Mucosa of rectum (tissue), 2 donors: Measurements from ENCODE around the gene FOSB.
A peak's percentile ranks its signal among the peaks of the same experiment; 100 is the strongest.

Experiments
- H3K27ac ChIP-seq, 2 donors: one replicate each; pipeline ENCODE4 v1.7.0; 2013; ENCODE audit warnings: inconsistent platforms in 2 of 2, low read depth in 2 of 2, low read length in 2 of 2
- H3K27me3 ChIP-seq, 2 donors: one replicate each; pipeline ENCODE4 v1.7.0; 2013; ENCODE audit warnings: low read length in 2 of 2; ENCODE audit not compliant: control insufficient read depth in 2 of 2, insufficient read depth in 2 of 2
- H3K36me3 ChIP-seq, 2 donors: one replicate each; pipeline ENCODE4 v1.7.0; 2013; ENCODE audit warnings: low read length in 2 of 2; ENCODE audit not compliant: control insufficient read depth in 2 of 2, insufficient read depth in 2 of 2
- H3K4me1 ChIP-seq, 2 donors: one replicate each; pipeline ENCODE4 v1.7.0; 2013; ENCODE audit warnings: low read length in 2 of 2, mild to moderate bottlenecking in 1 of 2; ENCODE audit not compliant: control insufficient read depth in 2 of 2, insufficient read depth in 2 of 2
- H3K4me3 ChIP-seq, 2 donors: one replicate each; pipeline ENCODE4 v1.7.0; 2013; ENCODE audit warnings: low read length in 2 of 2
- H3K9ac ChIP-seq, 2 donors: one replicate each; pipeline ENCODE4 v1.7.0; 2013; ENCODE audit warnings: low read length in 2 of 2, low read depth in 1 of 2, mild to moderate bottlenecking in 1 of 2
- H3K9me3 ChIP-seq, 2 donors: one replicate each; pipeline ENCODE4 v1.7.0; 2013; ENCODE audit warnings: low read length in 2 of 2; ENCODE audit not compliant: control insufficient read depth in 2 of 2
- donor health status: healthy.
- donor health status: Normal muscosa, but diverticular disease.

The FOSB gene

GRCh38 chr19:45440873-45441654 lies 26.7 kb upstream of the FOSB start:
- H3K9me3 ChIP-seq: no peaks in the 10 kb centered on the region
- H3K4me1 ChIP-seq: peaks cover 17 to 20% of the 10 kb centered on the region in 2 donors
- H3K4me3 ChIP-seq: no peak overlapping the region
- H3K9ac ChIP-seq: no peak overlapping the region
- peak overlapping the region in 1 of 2 donors; percentile 80 for H3K27ac ChIP-seq
- no peaks in the 10 kb centered on the region for H3K36me3 ChIP-seq
- no peaks in the 10 kb centered on the region for H3K27me3 ChIP-seq

GRCh38 chr19:45442408-45442777 lies 25.4 kb upstream of the FOSB start:
- H3K9me3 ChIP-seq: no peaks in the 10 kb centered on the region
- H3K4me1 ChIP-seq: peaks cover 22 to 27% of the 10 kb centered on the region in 2 donors
- peak overlapping the region in 1 of 2 donors; percentile 79 for H3K9ac ChIP-seq
- H3K27me3 ChIP-seq: no peaks in the 10 kb centered on the region
- no peak overlapping the region for H3K4me3 ChIP-seq
- peak overlapping the region in 1 of 2 donors; percentile 90 for H3K27ac ChIP-seq
- no peaks in the 10 kb centered on the region for H3K36me3 ChIP-seq

- Histone ChIP-seq H3K27ac (peak overlapping the region; percentile 86 to 90), H3K36me3 (no peaks in the 10 kb centered on the region), H3K9ac (peak overlapping the region; percentile 79 to 83), H3K27me3 (no peaks in the 10 kb centered on the region), H3K4me1 (peaks cover 22 to 31% of the 10 kb centered on the region in 2 donors), H3K4me3 (peak overlapping the region; percentile 70 to 82), H3K9me3 (no peaks in the 10 kb centered on the region)
Measured at GRCh38 chr19:45442778-45443461, 24.9 kb upstream of the FOSB start.

GRCh38 chr19:45443462-45444317 lies 24.1 kb upstream of the FOSB start:
- H3K9me3 ChIP-seq: no peaks in the 10 kb centered on the region
- H3K27me3 ChIP-seq: no peaks in the 10 kb centered on the region
- H3K4me1 ChIP-seq: peaks cover 25 to 39% of the 10 kb centered on the region in 2 donors
- peak overlapping the region; percentile 86 to 90 for H3K27ac ChIP-seq
- peak overlapping the region; percentile 70 to 82 for H3K4me3 ChIP-seq
- no peaks in the 10 kb centered on the region for H3K36me3 ChIP-seq
- H3K9ac ChIP-seq: peak overlapping the region; percentile 79 to 83

- H3K4me1 ChIP-seq: peaks cover 31 to 47% of the 10 kb centered on the region in 2 donors
Measured at GRCh38 chr19:45444318-45445041, 23.3 kb upstream of the FOSB start.

GRCh38 chr19:45445139-45445538 lies 22.7 kb upstream of the FOSB start:
- no peaks in the 10 kb centered on the region for H3K36me3 ChIP-seq
- no peaks in the 10 kb centered on the region for H3K9me3 ChIP-seq
- no peaks in the 10 kb centered on the region for H3K27me3 ChIP-seq
- no peak overlapping the region for H3K4me3 ChIP-seq
- peaks cover 33 to 51% of the 10 kb centered on the region in 2 donors for H3K4me1 ChIP-seq
- H3K9ac ChIP-seq: no peak overlapping the region
- H3K27ac ChIP-seq: peak overlapping the region in 1 of 2 donors; percentile 90

More at GRCh38 chr19:45444318-45445041, 23.3 kb upstream of the FOSB start:
- peak overlapping the region; percentile 56 to 67 for H3K4me3 ChIP-seq
- H3K27ac ChIP-seq: peak overlapping the region; percentile 86 to 90
- no peaks in the 10 kb centered on the region for H3K9me3 ChIP-seq
- no peaks in the 10 kb centered on the region for H3K27me3 ChIP-seq
- H3K9ac ChIP-seq: peak overlapping the region; percentile 74 to 79
- no peaks in the 10 kb centered on the region for H3K36me3 ChIP-seq

GRCh38 chr19:45446295-45446694 lies 21.5 kb upstream of the FOSB start:
- peaks cover 38 to 55% of the 10 kb centered on the region in 2 donors for H3K4me1 ChIP-seq
- H3K36me3 ChIP-seq: no peaks in the 10 kb centered on the region
- H3K9ac ChIP-seq: no peak overlapping the region
- no peak overlapping the region for H3K4me3 ChIP-seq
- peak overlapping the region; percentile 75 to 88 for H3K27ac ChIP-seq
- no peaks in the 10 kb centered on the region for H3K27me3 ChIP-seq
- H3K9me3 ChIP-seq: no peaks in the 10 kb centered on the region

- no peaks in the 10 kb centered on the region for H3K36me3 ChIP-seq
- peak overlapping the region; percentile 75 to 88 for H3K27ac ChIP-seq
- peaks cover 44 to 61% of the 10 kb centered on the region in 2 donors for H3K4me1 ChIP-seq
- H3K9ac ChIP-seq: peak overlapping the region in 1 of 2 donors; percentile 47
- no peaks in the 10 kb centered on the region for H3K9me3 ChIP-seq
- no peak overlapping the region for H3K4me3 ChIP-seq
- H3K27me3 ChIP-seq: no peaks in the 10 kb centered on the region
Measured at GRCh38 chr19:45446944-45447343, 20.9 kb upstream of the FOSB start.

- Histone ChIP-seq H3K27ac (peak overlapping the region; percentile 75 to 88), H3K4me3 (no peak overlapping the region), H3K4me1 (peaks cover 38 to 57% of the 10 kb centered on the region in 2 donors)
Measured at GRCh38 chr19:45448425-45448756, 19.4 kb upstream of the FOSB start.

More at GRCh38 chr19:45448425-45448756, 19.4 kb upstream of the FOSB start:
- H3K9me3 ChIP-seq: no peaks in the 10 kb centered on the region
- no peaks in the 10 kb centered on the region for H3K36me3 ChIP-seq
- H3K27me3 ChIP-seq: no peaks in the 10 kb centered on the region
- H3K9ac ChIP-seq: peak overlapping the region in 1 of 2 donors; percentile 36
